Suprapubic skin (tissue), 4 donors: ENCODE data around the gene MAPK12. TPM values are rescaled to one million over a fixed set of nuclear protein-coding genes. Genes with fewer than 3 reads are reported as not detected.

Source experiments
- DNase-seq, 2 donors: peaks; one replicate each; pipeline ENCODE4 v3.0.0-alpha.2; 2019; ENCODE audit warnings: low spot score in 2 of 2
- H3K27ac ChIP-seq: fragments of 200-600 bp; sonication (generic); one replicate; pipeline ENCODE4 v1.5.1; 2019
- H3K27me3 ChIP-seq: fragments of 200-600 bp; sonication (generic); one replicate; pipeline ENCODE4 v1.5.1; 2019
- H3K36me3 ChIP-seq: fragments of 200-600 bp; sonication (generic); one replicate; pipeline ENCODE4 v1.5.1; 2019
- H3K4me1 ChIP-seq: fragments of 200-600 bp; sonication (generic); one replicate; pipeline ENCODE4 v1.5.1; 2019
- H3K4me3 ChIP-seq: fragments of 200-600 bp; sonication (generic); one replicate; pipeline ENCODE4 v1.5.1; 2019; ENCODE audit warnings: mild to moderate bottlenecking
- H3K9me3 ChIP-seq: fragments of 200-600 bp; sonication (generic); one replicate; pipeline ENCODE4 v1.5.1; 2019
- EP300 ChIP-seq: sonication (generic); formaldehyde crosslinking; IDR thresholded peaks from one replicate; pipeline ENCODE4 v1.6.1; 2017; ENCODE audit warnings: antibody characterized with exemption
- POLR2A ChIP-seq, 2 donors: fragments of 450-650 bp; IDR thresholded peaks; one replicate each; pipeline ENCODE4 v1.6.1; 2017; ENCODE audit warnings: antibody characterized with exemption in 2 of 2, mild to moderate bottlenecking in 2 of 2, moderate library complexity in 2 of 2
- POLR2AphosphoS5 ChIP-seq, 3 donors: sonication (generic); formaldehyde crosslinking; IDR thresholded peaks; one replicate each; pipeline ENCODE4 v1.6.1; 2017; ENCODE audit warnings: antibody characterized with exemption in 3 of 3
- WGBS: methylation state at CpG from one replicate; pipeline ENCODE4 v1.1.5; 2018; 5-methylcytosine and 5-hydroxymethylcytosine counted together
- total RNA-seq, 4 donors: library from RNA; depleted of rRNA; stranded (reverse); fragments of >200 nt; gene quantifications; one replicate each; pipeline ENCODE4 v1.1.0, GENCODE V29; 2016
- TF ChIP-seq, protein P1 (sequence below), 2 donors: fragments of 200-600 bp in 1 of 2; fragments of 450-650 bp in 1 of 2; sonication (generic) in 1 of 2; IDR thresholded peaks; one replicate each; pipeline ENCODE4 v1.5.1; 2016 to 2019; ENCODE audit warnings: antibody characterized with exemption in 2 of 2, mild to moderate bottlenecking in 1 of 2, moderate library complexity in 1 of 2

Gene MAPK12
- total RNA-seq, 4 donors from 2014 or later: 1.3 to 5.7 (median 3.3) TPM

DNA sequence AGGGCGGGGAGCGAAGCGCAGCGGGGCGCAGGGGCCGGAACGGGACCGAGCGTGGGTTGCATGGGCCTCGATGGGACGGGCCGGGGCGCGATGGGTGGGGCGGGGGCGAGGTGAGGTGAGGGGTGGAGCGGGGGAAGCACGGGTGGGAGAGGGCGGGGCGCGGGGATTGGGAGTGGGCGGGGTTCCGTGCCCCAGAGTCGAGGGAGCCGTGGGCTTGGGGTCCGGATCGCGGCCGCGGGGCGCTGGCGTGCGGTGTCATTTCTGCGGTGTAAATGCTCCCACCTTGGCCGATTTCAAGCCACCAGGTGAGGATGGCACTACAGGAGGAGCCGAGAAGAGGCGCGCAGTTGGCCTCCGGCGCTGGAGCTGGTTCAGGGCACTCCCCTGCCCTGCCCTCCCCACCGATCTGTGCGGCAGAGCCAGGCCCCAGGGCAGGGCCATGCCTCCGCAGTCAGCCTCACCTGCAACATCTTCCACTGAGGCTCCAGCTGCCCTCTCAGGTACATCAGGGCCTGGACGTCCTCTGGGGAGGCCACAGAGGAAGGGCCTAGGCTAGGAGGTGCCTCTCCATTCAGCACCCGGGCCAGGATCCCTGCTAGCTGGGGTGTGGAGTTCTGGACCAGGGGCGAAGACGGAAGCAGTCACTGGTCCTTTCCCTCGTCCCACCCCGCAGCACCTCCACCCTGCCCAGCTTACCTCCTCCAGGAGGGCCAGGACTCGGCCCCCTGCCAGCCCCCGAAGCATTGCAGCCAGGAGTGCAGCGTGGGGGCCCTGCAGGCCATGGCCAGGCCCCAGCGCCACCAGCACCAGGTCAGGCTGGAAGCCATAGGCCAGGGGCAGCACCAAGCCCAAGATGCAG, 16.0 kb downstream of the MAPK12 start:
- H3K36me3 ChIP-seq: peaks cover 11% of the 10 kb centered on the region

DNA sequence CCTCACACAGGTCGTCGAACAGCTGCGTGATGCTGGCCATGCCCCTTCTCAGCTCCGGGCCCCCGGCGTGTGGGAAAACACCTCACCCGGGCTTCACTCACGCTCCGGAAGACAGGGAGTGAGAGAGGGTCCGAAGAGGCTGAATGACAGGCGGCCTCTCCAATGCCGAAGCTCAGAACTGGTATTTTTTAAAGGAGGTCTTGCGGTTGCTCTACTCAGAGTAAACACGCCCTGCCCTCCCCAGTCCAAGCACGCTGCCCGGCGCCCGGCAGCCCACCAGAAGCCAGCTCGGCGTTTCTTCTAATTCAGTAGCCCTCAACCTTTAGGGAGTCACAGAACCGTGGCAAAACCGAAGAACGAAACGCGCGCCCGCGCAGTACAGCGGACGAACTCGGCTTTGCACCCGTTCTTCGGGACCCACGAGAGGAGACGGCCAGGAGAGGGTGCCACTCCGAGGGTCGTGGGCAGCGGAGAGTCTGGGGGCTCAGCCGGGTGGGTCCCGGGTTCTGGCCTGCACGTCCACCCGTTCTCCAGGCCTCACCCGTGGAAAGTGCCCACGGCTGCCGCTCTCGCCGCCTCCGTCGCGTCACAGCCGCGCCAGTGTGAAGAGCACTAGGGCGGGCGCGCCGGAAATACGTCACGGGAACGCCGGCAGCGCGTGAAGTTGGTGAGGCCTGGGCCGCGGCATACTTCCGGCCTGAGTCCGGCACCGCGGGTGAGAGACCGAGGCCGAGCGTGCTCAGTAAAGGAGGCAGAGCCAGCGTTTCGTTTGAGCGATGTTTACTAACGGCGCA, 16.9 kb downstream of the MAPK12 start, which contains the start of gene TUBGCP6:
Gene TUBGCP6, minus strand, starts transcription at position 604 of the 794 bp plus-strand sequence. Its CDS starts 564 bp downstream, at position 40.
- WGBS: 1% methylated on average over 22 of the region's 76 CpGs
- Histone ChIP-seq H3K4me1 (peaks cover 81% of the 10 kb centered on the region), H3K27ac (peak within 1 kb of the TSS; percentile 96), H3K4me3 (peak within 1 kb of the TSS; percentile 93), H3K27me3 (no peaks in the 10 kb centered on the region), H3K9me3 (no peaks in the 10 kb centered on the region), H3K36me3 (peaks cover 19% of the 10 kb centered on the region)
- TF ChIP-seq POLR2A (IDR thresholded peaks at IDR 0.05): peak; percentile 7 to 59
- TF ChIP-seq, protein P1, sequence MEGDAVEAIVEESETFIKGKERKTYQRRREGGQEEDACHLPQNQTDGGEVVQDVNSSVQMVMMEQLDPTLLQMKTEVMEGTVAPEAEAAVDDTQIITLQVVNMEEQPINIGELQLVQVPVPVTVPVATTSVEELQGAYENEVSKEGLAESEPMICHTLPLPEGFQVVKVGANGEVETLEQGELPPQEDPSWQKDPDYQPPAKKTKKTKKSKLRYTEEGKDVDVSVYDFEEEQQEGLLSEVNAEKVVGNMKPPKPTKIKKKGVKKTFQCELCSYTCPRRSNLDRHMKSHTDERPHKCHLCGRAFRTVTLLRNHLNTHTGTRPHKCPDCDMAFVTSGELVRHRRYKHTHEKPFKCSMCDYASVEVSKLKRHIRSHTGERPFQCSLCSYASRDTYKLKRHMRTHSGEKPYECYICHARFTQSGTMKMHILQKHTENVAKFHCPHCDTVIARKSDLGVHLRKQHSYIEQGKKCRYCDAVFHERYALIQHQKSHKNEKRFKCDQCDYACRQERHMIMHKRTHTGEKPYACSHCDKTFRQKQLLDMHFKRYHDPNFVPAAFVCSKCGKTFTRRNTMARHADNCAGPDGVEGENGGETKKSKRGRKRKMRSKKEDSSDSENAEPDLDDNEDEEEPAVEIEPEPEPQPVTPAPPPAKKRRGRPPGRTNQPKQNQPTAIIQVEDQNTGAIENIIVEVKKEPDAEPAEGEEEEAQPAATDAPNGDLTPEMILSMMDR (IDR thresholded peaks at IDR 0.05): peak; percentile 10 to 21
- no peak for TF ChIP-seq EP300
- TF ChIP-seq POLR2AphosphoS5 (IDR thresholded peaks at IDR 0.05): peak; percentile 85 to 97 (median 85)
- peak; percentile 96 to 97 for DNase-seq

More for the DNA sequence above, 16.0 kb downstream of the MAPK12 start:
- DNase-seq: no peak
- no peaks in the 10 kb centered on the region for H3K9me3 ChIP-seq
- peaks cover 88% of the 10 kb centered on the region for H3K4me1 ChIP-seq
- no peaks in the 10 kb centered on the region for H3K27me3 ChIP-seq
- WGBS: 0% methylated on average over 20 of the region's 53 CpGs
- peak overlapping the region; percentile 93 for H3K4me3 ChIP-seq
- peak overlapping the region; percentile 96 for H3K27ac ChIP-seq
- TF ChIP-seq POLR2A (IDR thresholded peaks at IDR 0.05) (peak in 1 of 2 donors; percentile 1), POLR2AphosphoS5 (IDR thresholded peaks at IDR 0.05) (no peak)

DNA sequence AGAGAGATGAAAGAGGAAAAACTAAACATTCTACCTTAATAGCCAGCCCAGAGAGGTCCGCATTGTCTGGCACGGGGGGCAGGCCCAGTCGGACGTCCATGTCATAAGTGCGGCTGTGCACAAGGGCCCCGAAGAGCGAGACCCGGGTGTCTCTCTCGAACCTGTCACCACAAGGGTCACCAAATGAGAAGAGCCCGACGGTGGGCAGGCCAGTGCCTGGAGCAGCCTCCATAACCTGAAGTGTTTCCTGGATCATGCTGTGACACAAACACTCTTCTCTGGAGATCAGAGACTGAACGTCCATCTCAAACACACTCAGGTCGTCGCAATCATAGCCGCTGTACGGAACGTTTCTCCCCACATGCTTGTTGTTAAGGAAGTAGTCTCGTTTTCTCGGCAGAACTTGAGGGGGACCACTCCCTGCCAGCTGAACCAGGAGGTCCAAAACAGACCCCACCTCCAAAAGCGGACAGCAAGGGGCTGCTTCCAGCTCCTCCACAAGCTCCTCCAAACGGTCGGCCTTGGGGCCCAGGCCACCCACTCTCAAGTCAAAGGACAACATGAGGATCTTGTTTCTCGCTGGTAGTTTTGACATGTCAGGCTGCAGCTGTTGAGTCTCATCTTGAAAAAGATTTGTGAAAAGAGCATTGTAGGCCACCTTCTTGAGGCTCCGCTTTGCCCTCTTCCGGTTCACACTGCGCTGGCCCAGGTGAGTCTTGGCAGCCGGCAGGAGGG, 17.6 kb downstream of the MAPK12 start:
- Histone ChIP-seq H3K27ac (peak overlapping the region; percentile 96), H3K27me3 (no peaks in the 10 kb centered on the region), H3K9me3 (no peaks in the 10 kb centered on the region), H3K36me3 (peaks cover 25% of the 10 kb centered on the region), H3K4me1 (peaks cover 73% of the 10 kb centered on the region), H3K4me3 (peak overlapping the region; percentile 93)
- TF ChIP-seq POLR2A (IDR thresholded peaks at IDR 0.05): no peak
- no peak for TF ChIP-seq POLR2AphosphoS5 (IDR thresholded peaks at IDR 0.05)
- TF ChIP-seq, protein P1 (IDR thresholded peaks at IDR 0.05): no peak
- no peak for TF ChIP-seq EP300
- WGBS: 23% methylated on average over 26 of the region's 27 CpGs
- DNase-seq: no peak

DNA sequence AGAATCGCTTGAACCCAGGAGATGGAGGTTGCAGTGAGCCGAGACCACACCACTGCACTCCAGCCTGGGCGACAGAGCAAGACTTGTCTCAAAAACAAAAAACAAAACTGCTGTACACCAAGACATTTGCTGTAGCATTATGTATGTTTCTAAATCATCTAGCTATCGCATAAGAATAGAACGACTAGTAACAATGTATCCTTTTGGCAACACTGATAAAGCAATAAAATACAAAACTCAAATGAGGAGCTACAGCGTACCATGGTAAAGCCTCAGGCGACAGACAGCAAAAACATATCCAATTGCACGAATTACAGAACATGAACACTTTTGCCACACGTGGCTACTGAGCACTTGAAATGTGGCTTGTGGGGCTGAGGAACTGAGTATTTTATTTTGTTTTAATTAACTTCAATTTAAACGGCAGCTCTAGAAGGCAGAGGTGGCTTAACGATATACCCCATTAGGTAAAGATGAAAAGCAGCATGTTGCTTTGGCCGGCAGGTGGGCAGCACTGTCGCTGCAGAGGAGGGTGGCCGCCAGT, 19.0 kb downstream of the MAPK12 start:
- H3K4me1 ChIP-seq: peaks cover 60% of the 10 kb centered on the region
- H3K4me3 ChIP-seq: peak overlapping the region; percentile 93
- no peak for DNase-seq
- peaks cover 25% of the 10 kb centered on the region for H3K36me3 ChIP-seq
- H3K27ac ChIP-seq: no peak overlapping the region
- no peaks in the 10 kb centered on the region for H3K27me3 ChIP-seq
- TF ChIP-seq POLR2AphosphoS5 (IDR thresholded peaks at IDR 0.05): no peak
- TF ChIP-seq POLR2A (IDR thresholded peaks at IDR 0.05): no peak
- TF ChIP-seq, protein P1 (IDR thresholded peaks at IDR 0.05): no peak
- no peak for TF ChIP-seq EP300
- WGBS: 52% methylated on average over 11 of the region's 14 CpGs
- no peaks in the 10 kb centered on the region for H3K9me3 ChIP-seq

DNA sequence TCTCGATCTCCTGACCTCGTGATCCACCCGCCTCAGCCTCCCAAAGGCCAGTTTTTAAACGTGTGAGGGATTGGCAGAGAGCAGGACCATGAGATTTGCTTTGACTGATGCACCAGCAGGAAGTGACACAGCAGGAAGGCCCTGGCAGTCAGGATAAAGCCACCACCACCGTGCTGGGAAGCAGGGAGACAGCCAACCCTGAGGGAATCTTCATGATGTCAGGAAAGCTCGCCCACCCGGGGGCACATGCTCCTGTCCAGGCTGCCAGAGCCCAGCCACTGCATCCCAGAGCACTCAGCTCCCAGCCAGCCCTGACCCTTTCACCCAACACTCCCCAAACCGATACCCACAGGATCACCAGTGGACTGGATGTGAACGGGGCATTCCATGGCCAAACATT, 22.7 kb downstream of the MAPK12 start:
- no peaks in the 10 kb centered on the region for H3K9me3 ChIP-seq
- peaks cover 16% of the 10 kb centered on the region for H3K36me3 ChIP-seq
- WGBS: 90% methylated on average over 8 of the region's 9 CpGs
- peaks cover 35% of the 10 kb centered on the region for H3K4me1 ChIP-seq
- TF ChIP-seq EP300: no peak
- no peak overlapping the region for H3K27ac ChIP-seq
- H3K4me3 ChIP-seq: no peak overlapping the region
- H3K27me3 ChIP-seq: no peaks in the 10 kb centered on the region
- no peak for DNase-seq
